GM19351 (cell line): ENCODE measurements around the gene TMPRSS2.
A peak's percentile ranks its signal among the peaks of the same experiment; 100 is the strongest.
"Not testable (repeated sequence)": the region's sequence is repeated elsewhere in the genome, so short reads cannot be mapped to it uniquely, and the experiment has no call there.

Source experiments
- ATAC-seq: cut with Tn5 transposase; IDR thresholded peaks from one replicate; pipeline ENCODE4 v1.9.1; 2021; ENCODE audit warnings: mild to moderate bottlenecking, moderate library complexity; ENCODE audit not compliant: unreplicated experiment

The TMPRSS2 gene

GRCh38 chr21:41428311-41428710 is 79.6 kb downstream of the TMPRSS2 start:
- ATAC-seq, result no peak

- no peak for ATAC-seq
Measured at GRCh38 chr21:41427556-41427955, 80.4 kb downstream of the TMPRSS2 start.

- peak; percentile 5 for ATAC-seq
Measured at GRCh38 chr21:41426676-41427404, 81.1 kb downstream of the TMPRSS2 start.

DNA sequence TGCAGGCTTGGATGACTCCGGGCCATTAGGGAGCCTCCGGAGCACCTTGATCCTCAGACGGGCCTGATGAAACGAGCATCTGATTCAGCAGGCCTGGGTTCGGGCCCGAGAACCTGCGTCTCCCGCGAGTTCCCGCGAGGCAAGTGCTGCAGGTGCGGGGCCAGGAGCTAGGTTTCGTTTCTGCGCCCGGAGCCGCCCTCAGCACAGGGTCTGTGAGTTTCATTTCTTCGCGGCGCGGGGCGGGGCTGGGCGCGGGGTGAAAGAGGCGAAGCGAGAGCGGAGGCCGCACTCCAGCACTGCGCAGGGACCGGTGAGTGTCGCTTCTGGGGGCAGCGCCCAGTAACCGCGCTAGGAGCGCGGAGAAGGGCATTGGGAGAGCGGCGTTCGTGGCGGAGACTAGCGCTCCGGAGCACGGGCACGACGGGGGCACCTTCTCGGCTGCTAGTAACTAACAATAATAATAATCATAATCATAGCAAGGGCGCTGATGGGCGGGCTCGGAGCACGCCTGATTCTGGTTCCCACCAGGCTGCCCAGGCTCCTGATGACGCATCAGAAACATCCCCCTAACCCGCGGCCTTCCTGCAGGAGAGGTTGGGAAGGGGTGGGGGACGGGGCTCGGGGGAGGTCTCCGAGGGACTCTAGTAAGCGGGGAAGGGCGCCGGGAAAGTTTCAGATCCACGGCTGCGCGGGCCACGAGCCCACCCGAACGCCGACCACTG is 81.8 kb downstream of the TMPRSS2 start, which contains the start of gene MX1:
TSS of gene MX1 (plus strand) at position 286 of the 722 bp plus-strand sequence. CDS start 5,832 bp downstream, outside the sequence.
- ATAC-seq, result peak; percentile 81

DNA sequence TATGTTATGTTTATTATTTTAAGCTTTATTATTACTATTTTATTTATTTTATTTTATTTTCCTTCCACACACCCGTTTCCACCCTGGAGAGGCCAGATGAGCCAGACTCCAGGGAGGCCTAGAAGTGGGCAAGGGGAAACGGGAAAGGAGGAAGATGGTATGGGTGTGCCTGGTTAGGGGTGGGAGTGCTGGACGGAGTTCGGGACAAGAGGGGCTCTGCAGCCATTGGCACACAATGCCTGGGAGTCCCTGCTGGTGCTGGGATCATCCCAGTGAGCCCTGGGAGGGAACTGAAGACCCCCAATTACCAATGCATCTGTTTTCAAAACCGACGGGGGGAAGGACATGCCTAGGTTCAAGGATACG is 82.4 kb downstream of the TMPRSS2 start:
- no peak for ATAC-seq

DNA sequence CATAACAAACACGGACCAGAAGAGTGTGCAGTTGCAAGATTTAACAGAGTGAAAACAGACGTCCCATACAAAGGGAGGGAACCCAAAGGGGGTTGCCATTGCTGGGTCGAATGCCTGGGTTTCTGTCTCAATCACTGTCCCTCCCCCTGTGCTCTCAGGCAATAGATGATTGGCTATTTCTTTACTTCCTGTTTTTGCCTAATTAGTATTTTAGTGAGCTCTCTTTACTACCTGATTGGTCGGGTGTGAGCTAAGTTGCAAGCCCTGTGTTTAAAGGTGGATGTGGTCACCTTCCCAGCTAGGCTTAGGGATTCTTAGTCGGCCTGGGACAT is 84.7 kb downstream of the TMPRSS2 start:
- ATAC-seq, result not testable (repeated sequence)

DNA sequence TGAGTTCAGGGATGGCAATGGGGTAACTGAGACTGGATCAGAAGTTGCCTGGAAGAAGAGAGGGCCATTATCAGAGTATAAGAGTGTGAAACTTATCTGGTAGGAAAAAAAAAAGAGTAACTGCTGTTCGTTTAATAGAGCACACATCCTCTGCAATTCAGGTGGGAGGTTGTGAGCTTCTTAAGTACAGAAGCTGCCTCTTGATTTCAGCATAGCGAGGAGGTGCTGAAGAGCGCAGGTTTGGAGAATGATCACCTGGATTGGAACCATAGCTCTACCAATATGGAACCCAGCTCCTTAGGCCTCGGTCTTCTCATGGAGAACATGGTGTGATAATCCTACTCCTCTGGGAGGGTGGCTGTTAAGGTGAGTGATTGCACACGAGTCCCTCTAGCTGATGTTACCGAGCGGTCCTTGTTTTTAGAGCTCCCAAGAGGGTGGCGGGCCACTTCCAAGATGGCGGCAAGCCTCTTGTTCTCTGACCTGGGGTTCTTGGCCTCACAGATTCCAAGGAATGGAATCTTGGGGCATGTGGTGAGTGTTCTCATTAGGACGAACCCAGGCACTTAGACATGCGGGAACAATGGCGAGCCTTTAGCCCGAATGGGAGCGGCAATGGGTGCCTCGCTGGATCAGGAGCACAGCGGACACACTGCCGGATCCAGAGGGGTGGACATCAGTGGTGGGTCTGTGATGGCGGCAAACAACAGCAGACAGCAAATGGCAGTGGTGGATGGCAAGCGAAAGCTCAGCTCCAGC is 85.2 kb downstream of the TMPRSS2 start:
- no peak for ATAC-seq

DNA sequence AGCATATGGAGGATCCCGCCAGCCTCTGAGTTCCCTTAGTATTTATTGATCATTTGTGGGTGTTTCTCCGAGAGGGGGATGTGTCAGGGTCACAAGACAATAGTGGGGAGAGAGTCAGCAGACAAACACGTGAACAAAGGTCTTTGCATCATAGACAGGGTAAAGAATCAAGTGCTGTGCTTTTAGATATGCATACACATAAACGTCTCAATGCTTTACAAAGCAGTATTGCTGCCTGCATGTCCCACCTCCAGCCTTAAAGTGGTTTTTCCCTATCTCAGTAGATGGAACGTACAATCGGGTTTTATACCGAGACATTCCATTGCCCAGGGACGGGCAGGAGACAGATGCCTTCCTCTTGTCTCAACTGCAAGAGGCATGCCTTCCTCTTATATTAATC is 87.0 kb downstream of the TMPRSS2 start:
- ATAC-seq, result not testable (repeated sequence)

GRCh38 chr21:41419921-41420862 is 87.8 kb downstream of the TMPRSS2 start:
- peak; percentile 77 for ATAC-seq

DNA sequence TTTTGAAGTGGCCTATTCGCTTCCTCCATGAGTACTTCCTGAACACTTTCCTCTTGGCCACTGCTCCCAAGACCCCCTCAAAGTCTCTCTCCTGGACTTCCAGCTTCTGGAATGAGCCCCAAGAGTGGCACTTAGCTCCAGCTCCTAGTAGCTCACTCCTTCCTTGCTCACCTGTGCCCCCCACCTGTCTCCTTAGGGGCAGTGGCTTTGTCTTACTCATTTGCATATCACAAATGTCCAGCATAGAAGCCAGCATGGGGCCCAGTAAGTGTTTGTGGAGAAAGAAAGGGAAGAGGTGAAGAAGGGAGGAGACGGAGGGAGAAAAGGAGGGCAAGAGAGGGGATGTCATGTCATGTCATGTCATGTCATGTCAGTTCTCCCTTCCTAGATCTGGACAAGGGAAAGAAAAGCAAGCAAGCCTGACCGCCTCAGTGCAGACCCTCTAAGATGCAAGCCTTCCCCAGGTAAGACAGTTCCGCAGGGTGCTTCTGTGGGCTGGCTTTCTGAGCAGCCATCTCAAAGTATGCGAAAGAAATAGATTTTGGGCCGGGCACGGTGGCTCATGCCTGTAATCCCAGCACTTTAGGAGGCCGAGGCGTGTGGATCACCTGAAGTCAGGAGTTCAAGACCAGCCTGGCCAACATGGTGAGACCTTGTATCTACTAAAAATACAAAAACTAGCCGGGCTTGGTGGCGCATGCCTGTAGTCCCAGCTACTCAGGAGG is 88.8 kb downstream of the TMPRSS2 start:
- ATAC-seq, result no peak

- ATAC-seq, result no peak
Measured at GRCh38 chr21:41418393-41418792, 89.6 kb downstream of the TMPRSS2 start.

- ATAC-seq, result not testable (repeated sequence)
Measured at GRCh38 chr21:41417505-41417904, 90.5 kb downstream of the TMPRSS2 start.
